ENCODE results near the gene PTPRT. TPM values are rescaled to one million over a fixed set of nuclear protein-coding genes. Genes with fewer than 3 reads are reported as not detected.
A peak's percentile ranks its signal among the peaks of the same experiment; 100 is the strongest.

The PTPRT gene
- total and polyA plus RNA-seq, 8 donors, result 0.23 to 1.8 (median 0.95) TPM

- H3K9me3 ChIP-seq, result no peaks in the 10 kb centered on the region
- intact Hi-C loops (cut with DNase I), result no loop called here
- no peaks in the 10 kb centered on the region for H3K36me3 ChIP-seq
- H3K4me3 ChIP-seq, result no peak overlapping the region
- no peak overlapping the region for H3K27ac ChIP-seq
- 78 to 83% methylated on average over 8 of the region's 8 CpGs for WGBS, 2 donors
- FAIRE-seq, result no peak
- no peak for ATAC-seq
- H3K27me3 ChIP-seq, result no peaks in the 10 kb centered on the region
- H3K4me1 ChIP-seq, result no peaks in the 10 kb centered on the region
- no peak for TF ChIP-seq CTCF (IDR thresholded peaks at IDR 0.05)
- no peak for DNase-seq
Observed at GRCh38 chr20:42700372-42700771, 489.3 kb downstream of the PTPRT start.

- WGBS, 2 donors, result 59 to 66% methylated on average over 3 of the region's 3 CpGs
- no peak for ATAC-seq
Observed at GRCh38 chr20:42697962-42698361, 491.7 kb downstream of the PTPRT start.

GRCh38 chr20:42690842-42691437 is 498.8 kb downstream of the PTPRT start:
- no peak overlapping the region for H3K4me3 ChIP-seq
- no peaks in the 10 kb centered on the region for H3K36me3 ChIP-seq
- no peak for DNase-seq
- 88 to 90% methylated on average over 7 of the region's 7 CpGs for WGBS, 2 donors
- no peaks in the 10 kb centered on the region for H3K9me3 ChIP-seq
- TF ChIP-seq CTCF (IDR thresholded peaks at IDR 0.05), result no peak
- intact Hi-C loops (cut with DNase I), result no loop called here
- H3K4me1 ChIP-seq, result peaks cover 0 to under 1% (median 0%) of the 10 kb centered on the region in 3 donors
- ATAC-seq, result no peak
- no peak for FAIRE-seq
- H3K27me3 ChIP-seq, result no peaks in the 10 kb centered on the region
- no peak overlapping the region for H3K27ac ChIP-seq

More at GRCh38 chr20:42697962-42698361, 491.7 kb downstream of the PTPRT start:
- Histone ChIP-seq H3K27me3 (no peaks in the 10 kb centered on the region), H3K36me3 (no peaks in the 10 kb centered on the region), H3K27ac (no peak overlapping the region), H3K9me3 (no peaks in the 10 kb centered on the region), H3K4me1 (no peaks in the 10 kb centered on the region), H3K4me3 (no peak overlapping the region)
- TF ChIP-seq CTCF (IDR thresholded peaks at IDR 0.05), result no peak
- no peak for FAIRE-seq
- intact Hi-C loops (cut with DNase I), result no loop called here
- DNase-seq, result no peak

- intact Hi-C loops (cut with DNase I), result no loop called here
- WGBS, 2 donors, result 56 to 80% methylated on average over 1 of the region's 1 CpG
- H3K36me3 ChIP-seq, result no peaks in the 10 kb centered on the region
- no peak overlapping the region for H3K4me3 ChIP-seq
- ATAC-seq, result peak in 2 of 4 donors; percentile 43 to 64
- TF ChIP-seq CTCF (IDR thresholded peaks at IDR 0.05), result no peak
- no peak overlapping the region for H3K27ac ChIP-seq
- H3K4me1 ChIP-seq, result peaks cover 0 to 12% (median 0%) of the 10 kb centered on the region in 3 donors
- peak in 4 of 6 donors; percentile 29 to 41 (median 30) for DNase-seq
- no peaks in the 10 kb centered on the region for H3K9me3 ChIP-seq
- no peak for FAIRE-seq
- no peaks in the 10 kb centered on the region for H3K27me3 ChIP-seq
Observed at GRCh38 chr20:42688576-42688975, 501.1 kb downstream of the PTPRT start.

- H3K27ac ChIP-seq, result peak overlapping the region in 2 of 4 donors; percentile 9 to 44
- ATAC-seq, result peak; percentile 95 to 99 (median 97)
- DNase-seq, result peak; percentile 66 to 90 (median 80)
Observed at GRCh38 chr20:42686057-42686456, 503.6 kb downstream of the PTPRT start.

More at GRCh38 chr20:42686057-42686456, 503.6 kb downstream of the PTPRT start:
- WGBS, 2 donors, result 13 to 18% methylated on average over 2 of the region's 2 CpGs
- intact Hi-C loops (cut with DNase I), result no loop called here
- Histone ChIP-seq H3K9me3 (no peaks in the 10 kb centered on the region), H3K36me3 (no peaks in the 10 kb centered on the region), H3K4me3 (no peak overlapping the region), H3K27me3 (no peaks in the 10 kb centered on the region), H3K4me1 (peaks cover 0 to 12% (median 0%) of the 10 kb centered on the region in 3 donors)
- TF ChIP-seq CTCF (IDR thresholded peaks at IDR 0.05), result no peak
- no peak for FAIRE-seq

Measured in pancreas (tissue), 10 donors.